Measurements from ENCODE around the gene HSD11B1.
A peak's percentile ranks its signal among the peaks of the same experiment; 100 is the strongest.

The HSD11B1 gene

GRCh38 chr1:209692296-209692695 lies 12.3 kb upstream of the HSD11B1 start:
- DNase-seq = no peak

DNA sequence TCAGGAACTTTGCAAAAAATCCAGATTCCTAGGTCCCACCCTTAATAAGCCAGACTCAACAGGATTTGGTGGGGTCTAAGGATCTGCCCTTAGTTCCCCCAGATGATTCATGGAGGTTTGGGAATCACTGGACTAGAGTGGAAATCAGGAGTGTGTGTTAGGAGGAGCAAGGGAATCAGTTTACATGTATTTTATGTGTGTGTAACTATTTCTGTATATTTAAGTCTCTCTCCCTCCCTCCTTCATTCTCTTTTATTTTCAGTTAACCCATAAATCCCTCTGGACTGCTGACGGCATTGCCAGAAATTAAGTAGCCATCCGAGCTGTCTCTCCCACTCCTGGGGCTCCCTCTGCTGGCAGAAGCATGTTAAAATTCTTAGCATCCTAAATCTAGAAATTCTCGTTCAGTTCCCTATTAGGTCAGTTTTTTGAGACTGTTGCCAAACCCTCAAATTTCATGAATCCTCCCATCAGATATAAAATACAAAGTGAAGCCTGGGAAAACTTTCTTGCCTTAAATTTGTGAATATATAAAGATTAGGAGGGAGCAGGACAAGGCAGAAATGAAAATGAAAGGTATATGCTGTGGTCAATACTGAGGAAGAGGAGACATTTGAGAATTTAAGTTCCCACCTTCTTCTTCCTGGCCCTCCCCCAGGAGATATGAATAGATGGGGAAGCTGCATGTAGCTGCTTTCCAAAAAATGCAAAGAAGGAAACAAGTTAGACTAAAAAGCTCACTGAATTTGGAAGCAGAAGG lies 11.7 kb upstream of the HSD11B1 start:
- peak; percentile 75 to 95 for DNase-seq

DNA sequence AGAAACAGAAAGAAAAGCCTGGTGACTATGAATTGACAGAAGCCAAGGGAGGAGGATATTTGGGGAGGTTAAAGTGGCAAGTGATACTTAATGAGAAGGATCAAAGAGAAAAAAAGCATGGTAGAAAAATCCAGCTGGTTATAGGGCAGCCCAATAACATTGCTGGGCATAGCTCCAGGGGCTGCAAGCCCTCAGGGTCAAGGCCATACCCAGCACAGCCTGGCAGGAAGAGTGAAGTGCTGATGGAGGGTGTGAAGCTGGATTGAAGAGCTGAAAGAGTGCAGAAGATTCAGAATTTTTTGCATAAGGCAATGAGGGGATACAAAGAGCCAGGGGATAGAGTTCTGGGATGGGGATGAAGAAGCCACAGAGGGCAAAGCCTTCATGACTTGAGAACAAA lies 8.0 kb upstream of the HSD11B1 start:
- DNase-seq = no peak

DNA sequence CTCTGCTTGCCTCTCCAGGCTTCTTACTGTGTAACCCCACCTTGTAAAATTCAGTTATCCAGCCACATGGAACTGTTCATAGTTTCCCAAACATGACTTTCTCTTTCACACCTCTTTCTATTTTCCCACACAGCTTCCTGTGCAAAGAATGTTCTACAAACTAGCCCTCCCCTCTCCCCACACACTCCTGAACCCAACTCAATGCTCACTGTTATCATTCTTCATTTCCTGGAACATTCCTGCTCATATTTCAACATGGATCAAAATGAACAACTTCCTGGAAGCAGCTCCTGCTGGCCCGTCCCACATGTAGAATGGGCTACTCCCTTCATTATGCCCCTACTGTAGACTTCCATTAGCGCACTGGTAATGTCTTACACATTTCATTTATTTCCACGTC lies 7.5 kb upstream of the HSD11B1 start:
- no peak for DNase-seq

- DNase-seq = peak in 1 of 2 donors; percentile 60
Measured at GRCh38 chr1:209700686-209701085, 4.0 kb upstream of the HSD11B1 start.

- no peak for DNase-seq
Measured at GRCh38 chr1:209702832-209703231, 1.8 kb upstream of the HSD11B1 start.

- peak; percentile 63 to 66 for DNase-seq
Measured at GRCh38 chr1:209703834-209704504, 677 bp upstream of the HSD11B1 start.

DNA sequence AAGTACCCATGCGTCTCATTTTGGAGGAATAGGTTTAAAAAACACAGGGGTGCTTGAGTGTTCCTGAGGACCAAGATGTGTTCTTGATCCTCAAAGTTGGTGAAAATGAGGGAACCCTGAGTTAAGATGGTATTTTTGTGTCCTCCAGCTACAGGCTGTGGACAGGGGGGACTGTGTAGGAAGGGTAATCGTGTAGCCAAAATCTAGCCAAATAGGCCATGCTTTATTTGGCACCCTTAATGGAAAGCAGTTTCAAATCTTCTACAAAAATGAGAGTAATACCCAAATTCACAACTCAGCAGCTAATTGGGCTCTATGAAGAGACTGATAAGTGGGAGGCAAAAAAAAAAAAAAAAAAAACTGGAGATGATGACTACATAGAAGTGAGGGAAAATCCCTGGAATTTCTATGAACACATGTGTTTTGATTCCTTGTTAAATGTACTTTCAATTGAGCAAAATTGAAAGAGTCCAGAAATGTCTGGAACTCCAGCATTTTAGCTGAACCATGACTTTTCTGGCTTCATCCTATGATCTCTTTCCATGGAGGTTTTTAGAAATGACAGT lies 470 bp downstream of the HSD11B1 start:
- DNase-seq = peak; percentile 58 to 80

- no peak for DNase-seq
Measured at GRCh38 chr1:209706622-209707021, 2.0 kb downstream of the HSD11B1 start.

DNA sequence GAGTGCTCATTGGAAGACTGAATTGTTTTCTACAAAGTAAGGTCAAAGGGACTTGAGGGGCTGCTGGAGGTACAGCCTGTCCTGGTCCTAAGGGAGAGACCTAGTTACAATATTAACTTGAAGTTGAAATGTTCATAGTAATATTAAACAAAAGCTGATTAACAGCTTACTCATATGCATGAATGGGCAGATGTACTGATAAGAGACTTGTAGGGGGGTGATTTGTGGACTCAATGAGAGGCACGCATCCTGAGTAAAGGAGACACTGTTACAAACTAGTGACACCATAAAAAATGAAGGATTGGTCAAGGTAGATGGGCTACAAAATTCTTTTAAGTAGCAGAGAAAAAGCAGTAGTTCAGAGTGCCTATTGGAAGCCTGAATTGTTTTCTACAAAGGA lies 2.7 kb downstream of the HSD11B1 start:
- DNase-seq = no peak

DNA sequence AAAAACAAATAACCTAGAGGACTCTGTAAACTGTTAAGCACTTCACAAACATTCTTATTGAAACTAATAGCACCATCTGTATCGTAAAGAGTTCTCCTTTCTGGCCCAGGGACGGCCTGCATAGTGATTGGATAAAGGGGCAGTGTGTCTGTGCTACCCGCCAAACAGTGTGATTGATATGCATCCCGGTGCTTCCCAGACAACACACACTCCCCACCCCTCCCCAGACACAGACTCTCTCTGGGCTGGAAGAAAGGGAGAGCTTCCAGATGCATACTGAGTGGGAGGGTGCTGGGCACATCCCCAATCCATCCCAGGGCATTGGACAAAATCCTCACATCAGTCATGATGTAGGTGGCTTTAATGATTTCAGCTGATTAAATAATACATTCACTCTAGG lies 3.7 kb downstream of the HSD11B1 start:
- no peak for DNase-seq

DNA sequence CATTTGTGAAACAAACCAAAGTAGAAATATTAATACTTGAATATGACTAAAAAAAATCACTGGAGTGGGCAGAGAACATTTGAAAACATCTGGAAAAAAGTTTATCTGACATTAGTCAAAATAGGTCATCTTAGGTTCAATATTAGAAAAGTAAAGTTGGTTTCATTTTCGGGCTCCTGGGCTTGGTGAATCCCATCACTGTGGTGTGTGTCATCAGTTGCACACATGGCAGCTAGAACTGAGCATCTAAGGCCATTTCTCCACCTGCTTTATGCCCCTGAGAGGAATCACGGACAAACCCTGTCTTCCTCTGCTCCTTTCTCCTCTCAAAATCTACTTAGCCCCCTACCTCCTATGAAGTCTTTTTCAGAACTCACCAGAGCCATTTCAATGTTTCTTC lies 5.4 kb downstream of the HSD11B1 start:
- DNase-seq = no peak

- DNase-seq = no peak
Measured at GRCh38 chr1:209710847-209711246, 6.2 kb downstream of the HSD11B1 start.

GRCh38 chr1:209714338-209714737 lies 9.7 kb downstream of the HSD11B1 start:
- DNase-seq = no peak

DNA sequence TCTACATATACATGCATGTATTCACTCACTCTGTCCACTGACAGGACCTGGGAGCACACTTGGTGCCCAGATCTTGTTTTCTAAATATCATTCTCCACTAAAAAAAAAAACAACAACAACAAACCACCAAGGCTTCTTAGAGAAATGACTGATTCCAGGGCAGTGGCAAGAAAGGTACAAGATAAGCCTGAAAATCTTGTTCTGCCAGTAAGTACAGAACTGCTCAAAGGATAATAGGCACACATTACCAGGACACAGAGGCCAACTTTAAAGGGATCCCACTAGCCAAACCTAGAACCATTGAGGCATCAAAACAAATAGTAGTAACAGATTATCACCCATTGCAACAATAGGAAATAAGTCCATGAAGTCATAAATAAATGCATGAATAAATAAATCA lies 10.7 kb downstream of the HSD11B1 start:
- DNase-seq = no peak

DNA sequence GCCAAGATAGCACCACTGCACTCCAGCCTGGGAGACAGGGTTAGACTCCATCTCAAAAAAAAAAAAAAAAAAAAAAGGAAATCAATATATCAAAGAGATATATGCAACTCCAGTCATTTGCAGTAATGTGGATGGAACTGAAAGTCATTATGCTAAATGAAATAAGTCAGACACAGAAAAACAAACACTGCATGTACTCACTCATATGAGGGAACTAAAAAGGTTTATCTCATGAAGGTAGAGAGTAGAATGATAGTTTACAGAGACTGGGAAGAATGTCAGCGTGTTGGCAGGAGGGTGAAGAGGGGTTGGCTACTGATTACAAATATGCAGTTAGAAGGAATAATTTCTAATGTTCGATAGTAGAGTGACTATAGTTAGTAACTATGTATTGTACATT lies 13.2 kb downstream of the HSD11B1 start:
- DNase-seq = no peak

DNA sequence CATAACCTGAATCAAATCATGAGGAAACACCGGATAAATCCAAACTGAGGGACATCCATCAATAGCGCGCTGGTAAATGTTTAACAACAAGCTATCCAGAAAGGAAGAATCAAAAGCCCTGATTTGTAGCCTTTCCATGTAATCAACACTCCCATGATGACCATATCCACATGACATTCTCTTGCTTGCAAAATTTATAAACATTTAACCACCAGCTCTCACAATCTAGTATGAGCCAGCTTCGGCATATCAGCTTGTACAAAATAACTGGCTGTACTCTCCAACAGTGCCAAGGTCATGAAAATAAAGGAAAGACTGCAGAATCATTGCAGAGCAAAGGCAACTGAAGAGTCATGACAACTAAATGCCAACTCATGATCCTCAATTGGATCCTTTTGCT lies 15.7 kb downstream of the HSD11B1 start:
- no peak for DNase-seq

GRCh38 chr1:209720826-209721225 lies 16.2 kb downstream of the HSD11B1 start:
- DNase-seq = no peak

DNA sequence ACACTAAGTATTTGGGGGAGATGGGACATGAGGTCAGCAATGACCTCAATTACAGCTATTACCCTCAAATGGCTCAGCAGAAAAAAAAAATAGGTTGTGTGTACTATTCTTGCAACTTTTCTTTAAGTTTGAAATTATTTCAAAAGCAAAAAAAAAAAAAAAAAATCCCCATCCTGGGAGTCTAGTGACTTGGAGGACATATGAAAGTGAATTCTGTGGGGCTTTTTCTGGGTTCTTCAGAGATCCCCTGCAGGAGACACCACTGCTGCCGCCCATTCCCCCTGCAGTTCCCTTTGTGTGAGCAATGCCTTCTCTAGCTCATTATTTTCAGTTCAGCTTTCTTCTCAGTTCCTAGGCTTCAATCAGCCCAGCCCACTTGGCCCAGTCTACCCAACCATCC lies 16.7 kb downstream of the HSD11B1 start:
- peak; percentile 63 to 91 for DNase-seq

DNA sequence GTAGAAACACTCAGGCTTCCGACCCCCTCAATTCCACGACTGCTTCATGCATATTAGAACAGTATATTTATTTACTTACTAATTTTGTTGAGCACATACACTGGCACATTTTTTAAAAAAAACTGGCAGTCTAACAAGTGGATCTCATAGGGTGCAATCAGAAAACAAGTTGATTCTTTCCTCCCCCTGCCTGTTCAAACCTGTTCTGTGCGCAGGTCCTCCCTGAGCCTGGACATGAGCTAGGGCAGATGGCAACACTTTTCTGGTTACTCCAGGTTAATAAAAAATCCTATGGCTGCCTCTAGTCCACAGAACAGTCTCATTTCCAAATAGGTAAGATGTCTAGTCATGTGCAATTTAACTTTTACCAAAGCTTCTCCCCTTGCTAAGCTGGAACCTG lies 18.6 kb downstream of the HSD11B1 start:
- no peak for DNase-seq

DNA sequence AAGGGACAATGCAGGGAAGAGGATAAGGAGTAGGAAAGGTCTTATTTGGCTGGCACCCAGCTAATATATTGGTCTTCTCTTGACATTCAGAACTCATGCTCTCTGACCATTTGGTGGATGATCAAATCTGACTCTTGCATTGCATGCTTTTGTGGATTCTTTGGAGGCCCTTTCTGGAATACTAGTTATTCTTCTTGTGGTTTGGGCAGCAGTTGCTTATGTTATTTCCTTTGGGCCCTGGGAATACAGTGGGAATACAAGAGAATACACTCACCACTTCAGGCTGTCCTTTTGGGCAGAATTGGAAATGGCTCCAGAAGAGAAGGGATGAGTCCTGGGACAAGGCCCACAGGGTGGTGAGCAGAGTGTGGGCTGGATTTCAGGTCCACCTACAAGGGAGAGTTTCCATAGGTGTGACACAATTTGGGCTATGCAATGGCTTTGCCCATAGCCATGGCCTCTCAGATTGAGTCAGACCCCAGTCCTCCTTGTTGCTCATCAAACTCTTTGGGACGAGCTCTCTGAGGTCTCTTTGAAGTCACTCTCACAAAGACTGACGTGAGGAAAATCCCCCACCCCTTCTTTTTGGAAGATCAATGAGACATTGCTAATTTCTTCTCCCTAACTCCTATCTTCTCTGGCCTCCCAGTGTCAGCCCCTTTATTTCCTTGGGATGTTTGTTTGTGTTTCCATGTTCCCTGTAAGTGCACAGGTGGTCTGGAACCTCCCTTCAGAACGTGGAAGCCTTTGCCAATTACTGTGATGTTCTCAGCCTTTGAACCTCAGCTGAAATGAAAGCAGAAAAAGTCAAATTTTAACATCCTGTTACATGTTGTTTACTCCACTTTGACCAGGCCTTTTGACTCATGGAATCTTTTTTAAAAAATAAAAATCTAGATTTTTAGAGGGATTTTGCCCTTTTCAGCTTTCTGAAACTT lies 19.4 kb downstream of the HSD11B1 start:
- no peak for DNase-seq

- DNase-seq = no peak
Measured at GRCh38 chr1:209727286-209727685, 22.6 kb downstream of the HSD11B1 start.

DNA sequence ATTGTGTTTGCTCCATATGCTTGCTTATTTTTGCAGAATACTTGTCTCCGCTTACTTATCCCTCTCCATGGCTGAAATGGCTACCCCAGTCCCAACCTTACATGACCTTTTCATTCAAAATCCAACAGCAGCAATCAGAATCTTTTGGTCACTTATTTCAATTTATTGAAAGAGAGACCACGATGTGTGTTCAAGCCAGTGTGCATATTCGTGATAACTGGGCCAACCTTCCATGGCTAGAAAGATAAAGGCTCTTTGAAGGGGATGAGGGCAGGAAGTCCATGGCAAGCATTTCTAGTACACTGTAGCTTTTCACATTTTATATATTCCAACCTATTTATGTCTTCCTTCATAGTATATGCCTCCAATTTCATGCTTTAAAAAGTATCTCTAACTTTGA lies 23.1 kb downstream of the HSD11B1 start:
- no peak for DNase-seq
